Measurements from ENCODE around the gene MS4A8. TPM values are rescaled to one million over a fixed set of nuclear protein-coding genes. Genes with fewer than 3 reads are reported as not detected.

Gene MS4A8
- total RNA-seq, 1 donor from 2014 or later = not detected

GRCh38 chr11:60761436-60762190 lies 62.2 kb downstream of the MS4A8 start:
- intact Hi-C loops (cut with DNase I) = no loop called here
- Histone ChIP-seq H3K27ac (no peak overlapping the region), H3K27me3 (no peaks in the 10 kb centered on the region), H3K4me3 (no peak overlapping the region), H3K4me1 (no peaks in the 10 kb centered on the region), H3K36me3 (no peaks in the 10 kb centered on the region), H3K9me3 (no peaks in the 10 kb centered on the region)
- no peak for TF ChIP-seq CTCF (IDR thresholded peaks at IDR 0.05)
- DNase-seq (ENCODE audit: low spot score in 2 of 2) = no peak

DNA sequence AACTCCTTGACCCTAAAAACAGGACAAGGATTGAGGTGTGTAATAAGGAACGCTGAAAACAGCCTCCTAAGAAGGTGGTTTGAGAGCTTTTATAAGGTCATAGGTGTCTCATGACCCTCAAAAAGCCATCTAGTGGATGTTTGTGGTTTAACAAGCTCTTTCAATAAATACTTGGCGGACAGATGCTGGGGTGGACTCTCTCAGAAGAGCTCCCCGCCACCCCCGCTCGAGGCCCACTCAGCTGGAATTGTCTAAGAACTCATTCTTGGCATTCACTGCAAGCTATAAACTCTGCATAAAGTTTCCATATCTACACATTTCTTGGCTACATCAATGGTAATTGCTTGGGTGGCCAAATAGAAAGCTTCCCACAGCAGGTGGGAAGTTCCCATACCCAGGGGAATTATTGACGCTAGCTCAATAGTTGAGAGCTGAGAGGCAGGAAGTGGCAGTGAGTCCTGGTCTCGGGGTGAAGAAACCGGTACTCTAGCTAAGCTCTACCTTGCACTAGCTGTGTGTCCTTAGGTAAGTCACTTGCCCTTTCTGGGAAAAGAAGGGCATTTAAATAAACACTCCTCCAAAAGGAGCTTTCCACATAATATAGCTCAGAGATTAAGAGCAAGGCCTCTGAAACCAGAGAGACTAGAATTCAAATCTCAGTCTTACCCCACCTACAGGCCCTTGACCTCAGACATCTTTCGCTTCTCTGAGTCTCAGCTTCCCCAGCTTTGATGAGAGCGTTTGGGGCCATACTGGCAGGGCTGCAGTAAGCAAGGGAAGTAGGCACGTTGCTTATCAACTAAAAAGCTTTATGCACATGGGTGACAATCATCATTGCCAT lies 63.7 kb downstream of the MS4A8 start:
- Histone ChIP-seq H3K4me1 (no peaks in the 10 kb centered on the region), H3K27me3 (no peaks in the 10 kb centered on the region), H3K36me3 (no peaks in the 10 kb centered on the region), H3K4me3 (no peak overlapping the region), H3K27ac (no peak overlapping the region), H3K9me3 (no peaks in the 10 kb centered on the region)
- intact Hi-C loops (cut with DNase I) = no loop called here
- TF ChIP-seq CTCF (IDR thresholded peaks at IDR 0.05) = no peak
- DNase-seq (ENCODE audit: low spot score in 2 of 2) = no peak

GRCh38 chr11:60763692-60764369 lies 64.4 kb downstream of the MS4A8 start:
- H3K27me3 ChIP-seq = no peaks in the 10 kb centered on the region
- H3K36me3 ChIP-seq = no peaks in the 10 kb centered on the region
- no peak for DNase-seq (ENCODE audit: low spot score in 2 of 2)
- no peak overlapping the region for H3K27ac ChIP-seq
- no peaks in the 10 kb centered on the region for H3K4me1 ChIP-seq
- intact Hi-C loops (cut with DNase I) = no loop called here
- no peak overlapping the region for H3K4me3 ChIP-seq
- no peak for TF ChIP-seq CTCF (IDR thresholded peaks at IDR 0.05)
- H3K9me3 ChIP-seq = no peaks in the 10 kb centered on the region

- H3K27ac ChIP-seq = no peak overlapping the region
- no peaks in the 10 kb centered on the region for H3K27me3 ChIP-seq
- no peak for TF ChIP-seq CTCF (IDR thresholded peaks at IDR 0.05)
- intact Hi-C loops (cut with DNase I) = no loop called here
- H3K4me3 ChIP-seq = no peak overlapping the region
- no peak for DNase-seq (ENCODE audit: low spot score in 2 of 2)
- H3K4me1 ChIP-seq = no peaks in the 10 kb centered on the region
- H3K9me3 ChIP-seq = no peaks in the 10 kb centered on the region
- H3K36me3 ChIP-seq = no peaks in the 10 kb centered on the region
Observed at GRCh38 chr11:60764879-60765278, 65.5 kb downstream of the MS4A8 start.

- no peaks in the 10 kb centered on the region for H3K4me1 ChIP-seq
- intact Hi-C loops (cut with DNase I) = no loop called here
- H3K27me3 ChIP-seq = no peaks in the 10 kb centered on the region
- TF ChIP-seq CTCF (IDR thresholded peaks at IDR 0.05) = no peak
- H3K36me3 ChIP-seq = no peaks in the 10 kb centered on the region
- H3K9me3 ChIP-seq = no peaks in the 10 kb centered on the region
- DNase-seq (ENCODE audit: low spot score in 2 of 2) = no peak
- no peak overlapping the region for H3K4me3 ChIP-seq
- no peak overlapping the region for H3K27ac ChIP-seq
Observed at GRCh38 chr11:60765355-60765754, 65.9 kb downstream of the MS4A8 start.

Other genes with a start within 250 kb of the MS4A8 start
- gene MS4A1, start 243.8 kb upstream of the MS4A8 start, total RNA-seq = not detected
- gene MS4A12, start 206.8 kb upstream of the MS4A8 start, total RNA-seq = not detected
- not detected for gene MS4A13, start 184.2 kb upstream of the MS4A8 start, total RNA-seq
- not detected for gene MS4A18, start 25.1 kb downstream of the MS4A8 start, total RNA-seq
- gene MS4A15, start 57.3 kb downstream of the MS4A8 start, total RNA-seq = not detected
- not detected for gene MS4A10, start 85.7 kb downstream of the MS4A8 start, total RNA-seq
- gene CCDC86, start 142.5 kb downstream of the MS4A8 start, total RNA-seq = 16.0 TPM
- not detected for gene PTGDR2, start 156.3 kb downstream of the MS4A8 start, total RNA-seq
- not detected for gene ZP1, start 167.9 kb downstream of the MS4A8 start, total RNA-seq
- gene PRPF19, start 207.0 kb downstream of the MS4A8 start, total RNA-seq = 61.6 TPM
- 238 TPM for gene TMEM109, start 214.5 kb downstream of the MS4A8 start, total RNA-seq
- gene TMEM132A, start 224.8 kb downstream of the MS4A8 start, total RNA-seq = 18.9 TPM

Measured in ascending aorta (tissue), 2 donors.